ENCODE data around the gene RIMBP2. TPM values are rescaled to one million over a fixed set of nuclear protein-coding genes. Genes with fewer than 3 reads are reported as not detected.

The RIMBP2 gene
- total and polyA plus RNA-seq, 2 donors (not counting 1 experiment from before 2014, with no cell fraction given) = 0.17 TPM; not detected in 1

GRCh38 chr12:130573235-130573634 lies 142.9 kb downstream of the RIMBP2 start:
- Histone ChIP-seq H3K4me3 (replicated peaks in 1 of 4; ENCODE audit: control extremely low read depth in 1 of 4, insufficient read depth in 1 of 4, low read depth in 3 of 4, low read length in 4 of 4) (no peak overlapping the region), H3K4me2 (ENCODE audit: extremely low read depth, insufficient read depth, low read length) (no peak overlapping the region), H4K20me1 (ENCODE audit: control insufficient read depth, extremely low read depth, insufficient read depth, low read length) (no peaks in the 10 kb centered on the region), H3K27me3 (ENCODE audit: control insufficient read depth, insufficient read depth, low read length) (no peaks in the 10 kb centered on the region), H2AFZ (ENCODE audit: low read length) (no peak overlapping the region), H3K79me2 (ENCODE audit: control insufficient read depth, insufficient read depth, low read length) (no peaks in the 10 kb centered on the region), H3K4me1 (ENCODE audit: control insufficient read depth, extremely low read depth, insufficient read depth, low read length) (no peaks in the 10 kb centered on the region), H3K27ac (ENCODE audit: insufficient read depth, low read length) (no peak overlapping the region), H3K9me3 (ENCODE audit: control insufficient read depth, insufficient read depth, low read depth, low read length) (no peaks in the 10 kb centered on the region), H3K9ac (ENCODE audit: insufficient read depth, low read length) (no peak overlapping the region), H3K36me3 (ENCODE audit: control insufficient read depth, insufficient read depth, low read length) (no peaks in the 10 kb centered on the region)
- no peak for DNase-seq (ENCODE audit: low read depth in 2 of 2)
- no peak for TF ChIP-seq CTCF (conservative IDR thresholded peaks at IDR 0.05 in 1 of 2, IDR thresholded peaks at IDR 0.05 in 1 of 2; ENCODE audit: low read depth in 1 of 2, low read length in 2 of 2)
- TF ChIP-seq EZH2 (IDR thresholded peaks at IDR 0.05; ENCODE audit: low read length, missing control alignments) = no peak

DNA sequence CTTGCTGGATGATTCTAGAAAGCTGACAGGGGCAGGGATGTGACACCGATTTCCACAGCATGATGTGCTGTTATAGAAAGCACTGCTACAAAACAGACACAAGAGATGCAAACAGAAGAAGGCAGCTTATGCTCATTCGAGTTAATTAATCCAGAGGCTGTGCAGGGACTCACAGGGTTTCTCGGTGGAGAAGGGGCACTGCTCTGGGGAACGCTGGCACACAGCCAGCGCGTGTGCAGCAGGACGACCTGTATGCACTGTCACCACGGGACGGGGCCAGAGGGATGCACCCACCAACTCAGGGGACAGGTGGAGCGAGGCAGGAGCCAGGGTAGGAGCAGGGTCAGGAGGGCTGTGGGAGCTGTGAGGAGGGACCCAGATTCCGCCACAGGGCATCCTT lies 143.5 kb downstream of the RIMBP2 start:
- Histone ChIP-seq H3K9me3 (ENCODE audit: control insufficient read depth, insufficient read depth, low read depth, low read length) (no peaks in the 10 kb centered on the region), H3K36me3 (ENCODE audit: control insufficient read depth, insufficient read depth, low read length) (no peaks in the 10 kb centered on the region), H3K4me1 (ENCODE audit: control insufficient read depth, extremely low read depth, insufficient read depth, low read length) (no peaks in the 10 kb centered on the region), H3K9ac (ENCODE audit: insufficient read depth, low read length) (no peak overlapping the region), H2AFZ (ENCODE audit: low read length) (no peak overlapping the region), H3K27ac (ENCODE audit: insufficient read depth, low read length) (no peak overlapping the region), H3K79me2 (ENCODE audit: control insufficient read depth, insufficient read depth, low read length) (no peaks in the 10 kb centered on the region), H3K4me2 (ENCODE audit: extremely low read depth, insufficient read depth, low read length) (no peak overlapping the region), H4K20me1 (ENCODE audit: control insufficient read depth, extremely low read depth, insufficient read depth, low read length) (no peaks in the 10 kb centered on the region), H3K27me3 (ENCODE audit: control insufficient read depth, insufficient read depth, low read length) (no peaks in the 10 kb centered on the region), H3K4me3 (replicated peaks in 1 of 4; ENCODE audit: control extremely low read depth in 1 of 4, insufficient read depth in 1 of 4, low read depth in 3 of 4, low read length in 4 of 4) (no peak overlapping the region)
- DNase-seq (ENCODE audit: low read depth in 2 of 2) = no peak
- TF ChIP-seq EZH2 (IDR thresholded peaks at IDR 0.05; ENCODE audit: low read length, missing control alignments) (no peak), CTCF (conservative IDR thresholded peaks at IDR 0.05 in 1 of 2, IDR thresholded peaks at IDR 0.05 in 1 of 2; ENCODE audit: low read depth in 1 of 2, low read length in 2 of 2) (no peak)

DNA sequence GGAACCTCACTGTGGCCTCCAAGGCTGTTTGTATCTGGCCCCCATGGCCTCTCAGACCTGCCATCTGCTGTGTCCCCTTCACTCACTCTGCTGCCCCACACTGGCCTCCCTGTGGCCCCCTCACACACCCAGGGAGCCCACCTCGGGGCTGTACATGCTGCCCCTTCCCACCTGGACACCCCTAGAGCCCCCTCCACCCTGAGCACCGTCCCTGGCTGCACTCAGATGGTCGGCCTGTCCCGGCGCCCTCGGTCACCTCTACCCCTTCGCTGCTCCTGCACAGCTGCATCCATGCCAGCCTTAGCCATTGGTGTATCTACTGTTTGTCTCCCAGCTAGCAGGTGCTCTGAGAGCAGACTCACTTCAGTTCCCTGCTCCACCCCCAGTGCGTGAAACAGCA lies 144.4 kb downstream of the RIMBP2 start:
- H3K4me3 ChIP-seq (replicated peaks in 1 of 4; ENCODE audit: control extremely low read depth in 1 of 4, insufficient read depth in 1 of 4, low read depth in 3 of 4, low read length in 4 of 4) = no peak overlapping the region
- no peak overlapping the region for H3K9ac ChIP-seq (ENCODE audit: insufficient read depth, low read length)
- no peaks in the 10 kb centered on the region for H3K4me1 ChIP-seq (ENCODE audit: control insufficient read depth, extremely low read depth, insufficient read depth, low read length)
- no peaks in the 10 kb centered on the region for H3K36me3 ChIP-seq (ENCODE audit: control insufficient read depth, insufficient read depth, low read length)
- H4K20me1 ChIP-seq (ENCODE audit: control insufficient read depth, extremely low read depth, insufficient read depth, low read length) = no peaks in the 10 kb centered on the region
- no peak for DNase-seq (ENCODE audit: low read depth in 2 of 2)
- no peaks in the 10 kb centered on the region for H3K9me3 ChIP-seq (ENCODE audit: control insufficient read depth, insufficient read depth, low read depth, low read length)
- no peak overlapping the region for H3K27ac ChIP-seq (ENCODE audit: insufficient read depth, low read length)
- no peak overlapping the region for H3K4me2 ChIP-seq (ENCODE audit: extremely low read depth, insufficient read depth, low read length)
- H2AFZ ChIP-seq (ENCODE audit: low read length) = no peak overlapping the region
- TF ChIP-seq EZH2 (IDR thresholded peaks at IDR 0.05; ENCODE audit: low read length, missing control alignments) (no peak), CTCF (conservative IDR thresholded peaks at IDR 0.05 in 1 of 2, IDR thresholded peaks at IDR 0.05 in 1 of 2; ENCODE audit: low read depth in 1 of 2, low read length in 2 of 2) (no peak)
- no peaks in the 10 kb centered on the region for H3K79me2 ChIP-seq (ENCODE audit: control insufficient read depth, insufficient read depth, low read length)
- no peaks in the 10 kb centered on the region for H3K27me3 ChIP-seq (ENCODE audit: control insufficient read depth, insufficient read depth, low read length)

All from fibroblast of lung (primary cell).